GM23338 (cell line): Measurements from ENCODE around the gene TMIGD3.

ENCODE experiments used
- CTCF ChIP-seq, 2 experiments: fragments of 200-600 bp in 1 of 2; sonication (generic) in 1 of 2; conservative IDR thresholded peaks; 2 replicates each; pipeline versions ENCODE4 v1.5.1 to v1.6.1; 2016 to 2017; ENCODE audit warnings: antibody characterized with exemption in 2 of 2, low read depth in 2 of 2, mild to moderate bottlenecking in 2 of 2, moderate library complexity in 1 of 2
- ETS1 ChIP-seq: IDR thresholded peaks from 2 replicates; pipeline ENCODE4 v1.6.1; 2016; ENCODE audit warnings: antibody characterized with exemption
- EZH2 ChIP-seq: fragments of 200-600 bp; sonication (generic); IDR thresholded peaks from one replicate; pipeline ENCODE4 v1.8.0; 2017; ENCODE audit warnings: antibody characterized with exemption, mild to moderate bottlenecking, low read depth; ENCODE audit not compliant: unreplicated experiment
- EZH2phosphoT487 ChIP-seq: fragments of 200-600 bp; sonication (generic); IDR thresholded peaks from one replicate; pipeline ENCODE4 v1.8.1; 2018; ENCODE audit warnings: antibody characterized with exemption; ENCODE audit not compliant: unreplicated experiment
- JUNB ChIP-seq: IDR thresholded peaks from one replicate; pipeline ENCODE4 v1.6.1; 2016; ENCODE audit warnings: antibody characterized with exemption; ENCODE audit not compliant: unreplicated experiment
- POLR2AphosphoS5 ChIP-seq: IDR thresholded peaks from 2 replicates; pipeline ENCODE4 v1.6.1; 2016; ENCODE audit warnings: antibody characterized with exemption, low read depth
- REST ChIP-seq: IDR thresholded peaks from one replicate; pipeline ENCODE4 v1.6.1; 2018; ENCODE audit warnings: antibody characterized with exemption; ENCODE audit not compliant: unreplicated experiment
- STAT1 ChIP-seq: IDR thresholded peaks from one replicate; pipeline ENCODE4 v1.6.1; 2016; ENCODE audit warnings: antibody characterized with exemption; ENCODE audit not compliant: unreplicated experiment
- ZNF331 ChIP-seq: fragments of 250-450 bp; sonication (Bioruptor Pico); IDR thresholded peaks from 2 replicates; pipeline ENCODE4 v1.5.0; 2020; ENCODE audit warnings: low read depth, mild to moderate bottlenecking, moderate library complexity

- TF ChIP-seq EZH2 = no peak
- TF ChIP-seq CTCF (conservative IDR thresholded peaks at IDR 0.05; ENCODE audit: low read depth in 2 of 2) = no peak
- TF ChIP-seq POLR2AphosphoS5 = no peak
- TF ChIP-seq EZH2phosphoT487 = no peak
- TF ChIP-seq REST = no peak
- no peak for TF ChIP-seq ETS1
- no peak for TF ChIP-seq STAT1
- TF ChIP-seq JUNB = no peak
- no peak for TF ChIP-seq ZNF331 (CRISPR knock-in tag)
Observed at GRCh38 chr1:111476214-111476613, 27.2 kb downstream of the TMIGD3 start.
